ENCODE measurements around the gene SORCS2.

The SORCS2 gene

GRCh38 chr4:7761312-7761711 lies 569.0 kb downstream of the SORCS2 start:
- Histone ChIP-seq H3K36me3 (peaks cover 87% of the 10 kb centered on the region), H3K4me3 (ENCODE audit: low read depth, low read length) (no peak overlapping the region), H3K9me3 (no peaks in the 10 kb centered on the region), H3K27me3 (no peaks in the 10 kb centered on the region), H3K4me1 (no peaks in the 10 kb centered on the region)
- no peak for DNase-seq
- no peak for TF ChIP-seq CTCF (IDR thresholded peaks at IDR 0.05; ENCODE audit: low read depth, low read length)

GRCh38 chr4:7761720-7762119 lies 569.4 kb downstream of the SORCS2 start:
- DNase-seq = peak; percentile 87
- Histone ChIP-seq H3K27me3 (no peaks in the 10 kb centered on the region), H3K4me1 (no peaks in the 10 kb centered on the region), H3K9me3 (no peaks in the 10 kb centered on the region), H3K4me3 (ENCODE audit: low read depth, low read length) (no peak overlapping the region), H3K36me3 (peaks cover 89% of the 10 kb centered on the region)
- TF ChIP-seq CTCF (IDR thresholded peaks at IDR 0.05; ENCODE audit: low read depth, low read length) = peak; percentile 90

- H3K36me3 ChIP-seq = peaks cover 88% of the 10 kb centered on the region
- H3K9me3 ChIP-seq = no peaks in the 10 kb centered on the region
- H3K4me3 ChIP-seq (ENCODE audit: low read depth, low read length) = no peak overlapping the region
- H3K27me3 ChIP-seq = no peaks in the 10 kb centered on the region
- DNase-seq = no peak
- H3K4me1 ChIP-seq = no peaks in the 10 kb centered on the region
- no peak for TF ChIP-seq CTCF (IDR thresholded peaks at IDR 0.05; ENCODE audit: low read depth, low read length)
These were observed 570.2 kb downstream of the SORCS2 start for GRCh38 chr4:7762376-7763030.

GRCh38 chr4:7763106-7763505 lies 570.8 kb downstream of the SORCS2 start:
- Histone ChIP-seq H3K9me3 (no peaks in the 10 kb centered on the region), H3K27me3 (no peaks in the 10 kb centered on the region), H3K4me1 (no peaks in the 10 kb centered on the region), H3K4me3 (ENCODE audit: low read depth, low read length) (no peak overlapping the region), H3K36me3 (peaks cover 89% of the 10 kb centered on the region)
- no peak for DNase-seq
- TF ChIP-seq CTCF (IDR thresholded peaks at IDR 0.05; ENCODE audit: low read depth, low read length) = no peak

GRCh38 chr4:7763788-7764187 lies 571.5 kb downstream of the SORCS2 start:
- H3K4me1 ChIP-seq = no peaks in the 10 kb centered on the region
- no peaks in the 10 kb centered on the region for H3K27me3 ChIP-seq
- no peak for DNase-seq
- H3K4me3 ChIP-seq (ENCODE audit: low read depth, low read length) = no peak overlapping the region
- TF ChIP-seq CTCF (IDR thresholded peaks at IDR 0.05; ENCODE audit: low read depth, low read length) = no peak
- peaks cover 90% of the 10 kb centered on the region for H3K36me3 ChIP-seq
- H3K9me3 ChIP-seq = no peaks in the 10 kb centered on the region

GRCh38 chr4:7764466-7764865 lies 572.1 kb downstream of the SORCS2 start:
- H3K4me3 ChIP-seq (ENCODE audit: low read depth, low read length) = no peak overlapping the region
- no peaks in the 10 kb centered on the region for H3K27me3 ChIP-seq
- H3K36me3 ChIP-seq = peaks cover 92% of the 10 kb centered on the region
- no peaks in the 10 kb centered on the region for H3K4me1 ChIP-seq
- no peaks in the 10 kb centered on the region for H3K9me3 ChIP-seq
- no peak for TF ChIP-seq CTCF (IDR thresholded peaks at IDR 0.05; ENCODE audit: low read depth, low read length)
- DNase-seq = no peak

Data from BE2C (cell line).